NCI-H1048 (cell line): ENCODE results near the gene MSI2.
A peak's percentile ranks its signal among the peaks of the same experiment; 100 is the strongest.

Experiments
- DNase-seq: peaks from one replicate; lab custom pipeline; 2025; lab: John Stamatoyannopoulos, UW

MSI2 gene

DNA sequence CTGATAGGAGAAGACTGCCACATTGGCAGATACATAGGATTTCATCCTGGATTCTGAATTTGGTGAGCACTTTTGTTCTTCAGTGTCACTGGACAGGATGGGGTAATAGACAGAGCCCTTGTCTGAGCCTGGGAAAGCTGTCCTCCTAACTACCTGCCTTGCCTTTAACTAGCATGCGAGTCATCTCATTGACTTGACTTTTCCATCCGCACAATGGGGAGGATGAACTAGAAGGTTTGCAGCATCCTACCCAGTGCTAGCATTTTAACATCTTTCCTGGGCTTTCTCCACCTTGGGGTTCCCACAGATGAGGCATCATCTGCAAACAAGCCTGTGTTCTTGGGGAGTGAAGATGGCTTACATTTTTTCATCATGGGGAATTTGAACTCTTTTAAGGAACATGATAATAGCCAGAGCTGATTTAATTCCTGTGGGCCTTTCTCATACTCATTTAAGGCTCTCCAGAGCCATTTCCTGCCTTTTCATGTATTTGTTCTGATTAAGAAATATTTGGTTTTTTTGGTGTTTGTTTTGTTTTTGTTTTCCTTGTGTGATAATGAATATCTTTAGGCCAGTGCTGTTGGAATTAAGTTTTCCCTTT lies 139.5 kb downstream of the MSI2 start:
- no peak for DNase-seq

DNA sequence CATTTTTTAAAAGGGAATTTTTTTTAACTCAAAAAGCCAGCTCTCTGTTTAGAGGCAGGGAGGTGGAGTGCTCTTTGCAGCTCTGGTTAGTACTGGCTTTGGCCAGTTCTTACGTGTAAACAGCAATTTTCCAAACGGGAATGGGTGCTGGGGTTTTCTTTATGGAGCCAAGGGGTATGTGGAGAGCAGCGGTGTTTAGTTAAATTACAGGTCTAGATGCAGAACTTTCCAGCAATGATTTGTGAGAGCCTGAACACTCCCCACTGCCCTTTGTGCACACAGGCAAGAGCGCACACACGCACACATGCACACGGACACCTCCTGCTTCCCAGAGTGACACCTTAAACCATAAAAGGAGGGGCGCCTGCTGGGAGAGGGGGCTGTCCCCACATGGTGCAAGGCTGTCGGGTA lies 140.2 kb downstream of the MSI2 start:
- DNase-seq, result no peak

DNA sequence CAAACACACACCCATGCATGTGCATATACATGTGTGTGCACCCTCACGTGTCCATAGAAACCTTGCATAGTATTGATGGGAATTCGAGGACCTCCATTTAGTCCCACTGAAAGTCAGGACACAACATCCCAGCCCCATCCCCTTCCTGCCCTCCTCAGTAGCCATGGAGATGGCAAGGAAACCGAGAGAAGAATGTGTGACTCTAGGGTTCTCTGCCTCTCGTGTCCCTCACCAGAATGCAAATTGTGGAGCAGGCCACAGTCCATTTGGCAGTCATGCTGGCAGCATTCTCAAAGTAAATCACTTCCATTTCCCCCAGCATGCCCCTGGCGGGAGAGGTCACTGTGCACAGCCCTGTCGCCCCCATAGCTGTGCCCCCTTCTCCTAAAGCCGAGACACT lies 141.1 kb downstream of the MSI2 start:
- DNase-seq, result no peak

DNA sequence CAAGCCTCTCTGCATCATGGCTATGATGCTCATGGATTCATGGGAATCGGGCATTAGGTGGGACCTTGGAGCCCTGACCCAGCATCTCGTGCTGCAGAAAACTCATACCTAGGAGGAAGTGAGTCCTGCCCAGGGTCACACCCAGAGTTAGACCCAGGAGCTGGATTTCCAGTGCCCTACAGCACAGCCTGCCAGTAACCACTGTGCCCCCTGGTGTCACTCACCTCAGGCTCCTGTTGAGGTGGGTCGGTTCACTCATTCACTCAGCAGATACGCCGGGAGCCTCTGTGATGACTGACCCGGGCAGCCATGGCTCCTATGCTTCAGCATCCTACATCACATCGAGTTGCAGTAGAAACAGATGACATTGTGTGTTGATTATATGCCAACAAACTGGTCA lies 143.4 kb downstream of the MSI2 start:
- no peak for DNase-seq

DNA sequence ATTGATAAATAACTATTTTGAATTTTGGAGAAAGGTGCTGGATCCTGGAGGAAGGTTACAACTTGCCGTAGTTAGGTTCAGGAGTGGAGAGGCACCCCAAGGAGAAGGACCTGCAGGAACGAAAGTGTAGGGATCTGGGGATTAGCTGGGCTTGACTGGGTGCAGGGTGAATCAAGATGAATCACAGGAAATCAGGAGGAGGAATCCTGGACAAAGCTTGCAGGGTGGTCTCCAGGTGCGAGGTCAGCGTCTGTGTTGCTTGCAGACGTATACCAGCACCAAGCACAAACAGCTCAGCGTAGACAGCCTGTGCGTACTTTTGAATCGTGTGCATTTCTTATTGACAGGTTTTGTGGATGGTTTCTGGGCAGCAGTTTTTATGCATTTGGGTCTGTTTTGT lies 144.3 kb downstream of the MSI2 start:
- no peak for DNase-seq

DNA sequence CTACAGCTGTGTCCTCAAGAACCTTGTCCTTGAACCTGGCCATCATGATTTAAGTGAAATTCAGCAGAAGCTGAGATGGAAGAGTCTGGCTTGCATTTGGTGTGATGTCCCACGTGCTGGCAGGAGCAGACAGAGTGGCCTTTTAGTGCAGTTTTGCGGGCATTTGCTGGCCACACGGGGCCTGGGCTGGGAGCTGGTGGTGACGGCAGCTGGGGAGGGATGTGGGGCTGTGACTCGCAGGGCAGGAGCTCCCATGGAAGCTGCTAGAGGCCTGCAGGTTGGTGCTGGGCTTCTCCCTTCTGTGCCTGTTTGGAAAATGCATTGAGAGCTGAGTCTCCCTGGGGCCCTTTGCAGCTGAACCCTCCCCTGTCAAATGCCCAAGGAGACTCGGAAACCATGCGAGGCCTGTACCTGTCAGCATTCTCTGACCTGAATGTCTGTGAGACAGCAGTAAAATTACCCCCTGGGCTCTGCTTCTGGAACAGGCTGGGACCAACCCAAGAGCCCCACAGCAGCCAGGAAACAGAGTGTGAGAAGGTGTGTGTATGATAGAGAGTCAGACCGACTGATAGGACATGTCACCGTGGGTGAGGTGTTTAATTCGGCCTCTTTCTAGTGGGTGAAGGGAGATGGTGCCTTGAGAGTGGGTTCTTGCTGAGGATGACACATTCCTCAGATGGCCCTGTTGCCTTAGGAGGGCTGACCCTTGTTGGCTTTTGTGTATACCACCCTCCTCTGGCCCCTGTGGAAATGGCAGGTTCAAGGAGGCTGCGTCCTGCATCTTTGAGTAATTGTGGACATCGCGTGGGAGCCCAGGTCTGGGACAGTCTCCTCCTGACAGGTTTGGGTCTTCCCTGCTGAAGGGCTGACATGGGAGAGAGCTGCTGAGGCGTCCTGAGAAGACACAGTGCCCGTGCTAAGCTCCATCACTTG lies 145.5 kb downstream of the MSI2 start:
- no peak for DNase-seq

DNA sequence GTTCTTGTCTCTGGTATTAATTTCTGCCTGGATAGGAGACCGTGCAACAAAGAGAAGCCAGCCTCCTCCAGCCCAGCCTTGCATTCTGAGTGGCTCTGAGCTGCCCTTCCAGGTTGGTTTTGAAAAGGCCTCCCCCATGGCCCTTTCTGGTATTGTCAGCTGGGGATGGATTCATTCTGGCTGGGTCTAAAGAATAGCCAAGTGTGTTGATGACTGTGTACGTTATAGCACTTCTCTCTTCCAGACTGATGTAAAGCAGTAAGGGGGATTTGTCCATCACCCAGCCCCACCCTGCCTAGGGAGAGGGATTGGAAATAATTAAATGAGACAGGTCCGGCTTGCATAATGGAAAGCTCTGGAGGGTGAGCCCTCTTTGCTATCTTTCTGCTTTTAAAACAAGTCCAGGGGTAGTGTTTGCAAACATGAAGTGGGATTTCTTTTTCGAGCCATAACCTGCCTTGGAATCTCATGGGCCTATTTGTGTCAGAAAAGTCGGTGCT lies 146.4 kb downstream of the MSI2 start:
- no peak for DNase-seq

DNA sequence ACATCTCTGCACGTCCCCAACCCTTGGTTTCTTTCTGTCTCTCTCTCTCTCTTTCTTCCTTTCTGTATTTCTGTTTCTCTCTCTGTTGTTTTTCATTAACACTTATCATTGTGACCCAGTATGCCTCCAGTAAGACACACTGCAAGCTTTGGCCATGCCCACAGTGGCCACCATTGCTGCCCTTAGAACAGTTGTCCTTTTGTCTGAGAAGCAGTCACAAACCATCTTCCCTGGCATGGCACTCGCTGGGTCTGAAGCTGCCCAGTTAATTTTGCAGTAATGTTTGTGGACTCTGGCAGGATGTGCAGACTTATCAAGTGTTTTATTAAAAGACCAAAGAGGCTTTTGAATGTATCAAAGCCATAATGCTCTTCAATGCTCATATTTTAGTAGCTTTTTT lies 146.9 kb downstream of the MSI2 start:
- DNase-seq, result no peak

DNA sequence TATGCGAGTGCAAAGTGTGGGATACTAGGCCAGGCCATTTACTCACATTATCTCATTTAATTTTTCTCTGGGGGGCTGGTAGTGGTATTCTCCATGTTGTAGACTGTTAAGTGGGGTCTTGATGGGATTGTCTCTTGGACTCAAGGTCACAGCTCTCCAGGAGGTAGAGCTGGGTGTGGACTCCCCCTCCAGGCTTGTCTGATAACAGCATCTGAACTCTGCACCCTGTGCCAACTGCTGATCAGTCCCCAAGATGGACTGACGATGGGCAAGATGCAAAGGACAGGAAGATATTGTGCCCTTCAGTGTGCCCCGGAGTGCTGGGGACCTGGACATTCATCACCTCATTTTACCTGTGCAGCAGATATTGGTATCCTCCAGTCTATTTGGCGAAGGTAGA lies 147.8 kb downstream of the MSI2 start:
- no peak for DNase-seq

DNA sequence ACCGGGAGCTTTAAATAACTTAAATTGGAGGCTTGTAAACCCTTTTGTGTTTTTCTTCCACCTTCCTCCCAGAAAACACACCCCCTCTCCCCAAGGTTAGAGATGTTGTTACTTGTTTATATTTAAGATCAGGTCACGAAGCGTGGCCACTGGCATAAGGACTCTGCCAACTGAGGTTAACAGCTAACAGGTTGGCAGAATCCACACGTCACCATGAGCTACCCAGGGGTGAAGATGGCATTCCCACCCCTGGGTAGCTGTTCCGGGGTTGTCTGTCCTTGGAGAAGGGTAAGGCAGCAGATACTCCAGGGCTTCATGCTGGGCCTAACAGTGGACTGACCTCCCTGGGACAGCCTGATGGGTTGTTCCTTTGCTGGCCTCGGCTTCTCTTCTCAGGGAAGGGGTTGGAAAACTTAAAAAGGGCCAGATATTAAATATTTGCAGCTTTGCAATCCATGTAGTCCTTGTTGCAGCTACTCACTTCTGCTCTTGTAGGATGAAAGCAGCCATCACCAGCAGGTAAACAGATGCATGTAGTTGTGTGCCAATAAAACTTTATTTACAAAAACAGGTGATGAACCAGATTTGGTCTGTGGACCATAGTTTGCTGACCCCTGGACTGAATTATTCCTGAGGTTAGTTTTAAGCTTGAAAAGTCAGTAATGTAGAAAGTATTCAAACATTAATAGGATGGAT lies 148.6 kb downstream of the MSI2 start:
- DNase-seq, result no peak

DNA sequence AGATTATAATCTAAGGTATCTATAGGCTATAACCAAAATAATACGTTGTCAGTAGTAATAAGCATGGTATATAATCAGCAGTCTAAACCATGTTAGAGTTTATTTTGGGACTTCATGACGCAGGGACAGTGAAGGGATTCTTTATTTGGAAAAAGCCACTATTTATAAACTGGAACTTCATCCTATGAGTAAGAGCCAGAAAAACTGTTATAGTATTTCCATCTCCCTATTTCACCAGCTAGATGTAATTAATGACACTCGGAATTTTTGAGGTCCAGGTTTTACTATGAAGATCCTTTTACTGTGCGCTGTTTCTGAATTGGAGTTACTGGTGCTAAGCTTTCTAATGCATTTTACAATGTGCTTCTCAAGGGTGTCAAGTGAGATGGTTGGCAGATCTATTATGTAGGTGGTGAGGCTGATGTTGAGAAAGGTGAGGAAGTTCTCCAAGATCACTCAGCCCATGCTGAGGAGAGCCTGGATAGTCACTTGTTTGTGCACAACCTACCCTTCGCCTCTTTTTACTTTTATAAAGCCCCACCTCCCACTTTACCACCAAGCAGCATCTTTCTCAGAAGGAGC lies 149.3 kb downstream of the MSI2 start:
- DNase-seq, result no peak

DNA sequence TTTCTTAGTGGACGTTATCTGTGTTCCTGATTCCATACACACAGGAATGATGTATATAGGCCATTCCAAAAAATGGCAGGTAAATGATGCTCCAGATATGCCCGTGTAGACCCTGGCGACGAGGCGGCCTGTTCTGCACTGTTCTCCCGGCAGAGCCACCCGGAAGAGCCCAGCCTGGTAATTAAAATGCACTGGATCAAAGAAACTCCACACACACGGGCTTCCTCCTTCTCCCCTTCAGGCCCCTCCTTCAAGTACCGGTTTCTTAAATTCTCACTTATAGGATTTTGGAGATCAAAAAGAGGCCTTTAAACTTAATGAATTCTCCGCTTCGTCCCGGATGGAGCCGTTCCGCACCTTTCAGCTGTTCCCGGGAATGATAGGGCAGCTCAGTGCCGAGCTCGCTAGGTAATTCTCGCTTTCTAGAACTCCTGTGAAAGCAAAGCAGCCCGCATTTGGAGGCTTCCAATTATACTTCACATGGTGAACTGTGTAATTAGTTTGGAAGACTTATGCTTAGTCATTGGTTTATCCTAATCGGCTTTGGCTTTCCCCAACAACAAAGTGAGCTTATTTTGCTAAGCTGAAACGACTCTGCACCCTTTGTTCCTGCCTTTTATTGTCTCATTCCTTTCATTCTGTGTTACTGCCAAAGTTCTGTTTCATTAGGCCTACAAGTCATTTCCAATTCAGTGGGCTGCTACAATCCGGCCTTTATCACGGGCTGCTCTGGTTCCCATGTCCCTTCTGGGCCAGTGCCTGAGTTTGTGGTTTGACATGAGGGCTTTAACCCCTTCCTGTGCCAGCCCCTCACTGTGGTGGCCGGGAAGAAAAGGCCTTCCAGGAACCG lies 150.0 kb downstream of the MSI2 start:
- DNase-seq, result peak; percentile 62

DNA sequence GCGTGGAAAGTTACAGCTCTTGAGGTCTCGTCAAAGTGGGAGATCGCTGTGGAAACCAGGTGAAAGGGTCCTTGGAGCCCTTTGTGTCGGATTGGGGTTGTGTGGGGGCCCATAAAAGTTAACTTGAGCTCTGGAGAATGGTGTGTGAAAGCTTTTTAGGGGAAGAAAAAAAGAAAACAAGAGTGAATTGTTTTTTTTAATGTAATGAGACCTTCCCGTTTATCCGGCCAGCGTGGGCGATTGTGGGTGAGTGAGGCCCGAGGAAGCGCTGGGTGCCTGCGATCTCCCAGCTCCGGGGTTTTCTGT lies 150.6 kb downstream of the MSI2 start:
- no peak for DNase-seq

DNA sequence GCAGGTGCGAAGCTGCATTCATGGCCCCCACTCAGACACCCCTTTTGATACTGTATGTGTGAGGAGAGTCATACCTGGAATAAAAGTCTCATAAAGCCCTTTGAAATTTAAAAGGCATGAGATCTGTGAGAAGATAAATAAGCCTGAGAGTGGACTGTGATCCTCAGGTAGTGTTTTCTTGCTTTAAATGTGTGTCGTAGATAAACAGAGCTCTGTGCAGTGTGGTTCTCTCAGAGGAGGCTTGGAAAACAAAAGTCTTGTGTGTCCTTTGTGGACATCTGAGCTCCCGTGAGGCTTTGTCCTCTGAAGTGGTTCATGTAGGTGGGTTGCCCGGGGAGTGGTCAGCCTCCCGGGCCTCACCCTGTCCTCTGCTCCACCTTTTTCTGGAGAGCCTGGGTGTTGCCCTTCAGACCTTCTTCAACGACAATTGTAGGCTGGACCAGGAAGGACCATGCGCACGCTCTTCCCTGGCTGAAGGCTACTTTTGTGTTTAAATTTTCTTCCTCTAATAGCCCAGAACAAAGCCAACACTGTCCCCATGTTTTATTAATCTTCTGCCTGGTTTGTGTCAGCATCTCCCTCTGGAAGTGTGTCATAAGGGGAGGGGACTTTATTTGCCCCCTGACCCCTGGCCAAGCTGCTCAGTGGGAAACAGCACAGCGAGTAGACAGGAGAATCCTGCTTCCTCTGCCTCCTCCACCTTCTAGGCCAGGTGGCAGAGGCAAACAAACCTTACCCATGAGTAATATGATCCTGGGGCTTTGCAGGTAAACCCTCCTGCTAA lies 151.2 kb downstream of the MSI2 start:
- peak; percentile 39 for DNase-seq

DNA sequence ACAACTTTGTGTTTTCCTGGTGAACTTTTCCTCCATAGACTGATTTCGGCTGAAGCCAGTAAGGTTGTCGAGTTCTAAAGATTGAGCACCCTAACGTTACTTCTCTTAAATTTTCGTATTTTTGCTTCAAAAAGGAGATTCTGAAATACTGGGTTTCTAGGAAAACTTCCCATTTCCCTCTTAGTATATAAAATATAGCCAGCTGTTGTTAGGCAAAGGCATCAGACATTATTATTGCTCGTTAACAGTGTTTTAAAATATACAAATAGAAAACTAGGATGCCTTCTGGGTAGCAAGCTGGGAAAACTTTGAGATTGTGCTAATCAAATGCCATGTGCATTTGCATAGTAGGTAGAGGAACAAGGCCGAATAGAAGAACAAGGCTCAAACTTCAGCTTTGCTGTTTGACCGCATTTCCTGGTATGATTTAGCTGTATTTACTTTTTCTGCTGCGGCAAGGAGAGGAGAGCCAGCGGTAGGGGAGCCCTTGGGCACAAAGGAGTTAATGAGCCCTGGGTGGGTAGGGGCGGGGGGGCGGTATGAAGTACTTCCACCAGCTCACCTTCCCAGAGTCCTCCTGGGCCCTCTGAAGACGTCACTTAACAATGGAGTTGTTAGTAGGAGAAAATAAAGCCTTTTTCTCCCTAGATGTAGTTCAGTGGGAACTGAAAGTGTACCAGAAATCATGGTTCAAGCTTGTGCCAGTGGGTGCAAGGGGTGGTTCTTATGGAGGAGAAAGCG lies 151.9 kb downstream of the MSI2 start:
- DNase-seq, result peak; percentile 63

DNA sequence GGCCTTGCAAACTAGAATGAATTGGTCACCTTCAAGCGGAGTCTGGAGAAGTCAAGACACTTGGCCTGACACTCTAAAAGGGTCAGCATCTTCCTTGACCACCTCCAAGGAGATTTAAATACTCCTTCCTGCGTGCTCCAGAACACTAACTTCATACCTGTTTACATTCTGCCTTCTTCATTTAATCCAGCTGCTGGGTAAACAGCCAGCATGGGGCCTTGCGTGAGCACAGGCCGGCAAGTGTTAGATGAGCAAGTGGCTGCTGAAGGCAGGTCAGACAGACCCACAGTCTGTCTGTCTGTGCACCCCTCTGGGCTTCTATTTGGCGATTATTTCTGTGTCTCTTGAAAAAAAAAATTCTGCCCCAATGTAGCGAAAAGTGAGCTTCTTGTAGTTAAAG lies 153.8 kb downstream of the MSI2 start:
- no peak for DNase-seq

DNA sequence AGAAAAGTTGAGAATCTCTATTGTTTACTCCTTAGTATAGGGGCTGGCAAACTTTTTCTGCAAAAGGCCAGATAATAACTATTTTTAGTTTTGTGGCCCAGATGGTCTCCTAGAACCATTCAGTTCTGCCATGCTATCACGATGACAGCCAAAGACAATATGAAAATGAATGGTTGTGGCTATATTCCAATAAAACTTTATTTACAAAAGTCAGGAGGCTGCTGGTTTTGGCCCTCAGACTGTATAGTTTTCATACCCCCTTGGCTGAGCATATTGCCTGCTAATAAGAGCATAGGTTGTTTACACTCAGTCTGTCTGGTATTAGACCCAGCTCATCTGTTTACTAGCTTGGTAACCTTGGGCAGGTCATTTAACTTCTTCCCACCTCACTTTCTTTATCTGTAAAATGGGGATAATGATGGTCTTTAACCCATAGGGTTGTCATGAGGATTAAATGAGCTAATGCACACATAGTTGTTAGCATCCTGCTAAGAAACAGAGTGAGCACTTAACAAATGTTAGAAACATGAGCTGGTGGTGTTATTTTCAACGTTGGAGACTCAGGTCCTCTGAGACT lies 156.3 kb downstream of the MSI2 start:
- DNase-seq, result no peak

DNA sequence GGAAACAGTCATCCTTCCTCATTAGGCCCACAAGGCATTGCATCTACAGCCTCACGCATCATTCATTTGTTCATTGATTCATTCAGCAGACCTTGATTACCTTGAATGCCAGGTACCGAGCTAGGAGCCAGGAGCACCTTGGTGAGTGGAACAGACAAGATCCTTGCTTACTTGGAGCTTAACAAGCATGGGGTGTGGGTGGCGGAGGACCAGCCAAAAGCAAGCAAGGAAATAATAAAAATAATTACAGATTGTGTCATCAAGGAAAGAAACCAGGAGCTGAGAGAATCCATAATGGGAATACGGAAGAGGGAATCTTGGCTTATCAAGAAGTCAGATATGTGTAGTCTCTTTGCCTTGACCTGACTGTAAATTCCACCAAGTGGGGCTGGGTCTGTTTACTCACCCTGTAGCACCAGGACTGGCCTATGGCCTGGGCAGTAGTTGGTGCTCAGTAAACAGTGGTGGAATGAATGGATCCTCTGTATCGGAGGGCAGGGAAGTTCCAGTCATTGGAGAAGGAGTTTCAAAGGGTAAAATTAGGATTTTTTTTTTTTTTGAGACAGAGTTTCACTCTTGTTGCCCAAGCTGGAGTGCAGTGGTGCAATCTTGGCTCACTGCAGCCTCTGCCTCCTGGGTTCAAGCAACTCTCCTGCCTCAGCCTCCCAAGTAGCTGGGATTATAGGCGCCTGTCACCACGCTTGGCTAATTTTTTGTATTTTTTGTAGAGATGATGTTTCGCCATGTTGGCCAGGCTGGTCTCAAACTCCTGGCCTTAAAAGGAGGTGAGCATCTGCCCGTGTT lies 157.7 kb downstream of the MSI2 start:
- no peak for DNase-seq

DNA sequence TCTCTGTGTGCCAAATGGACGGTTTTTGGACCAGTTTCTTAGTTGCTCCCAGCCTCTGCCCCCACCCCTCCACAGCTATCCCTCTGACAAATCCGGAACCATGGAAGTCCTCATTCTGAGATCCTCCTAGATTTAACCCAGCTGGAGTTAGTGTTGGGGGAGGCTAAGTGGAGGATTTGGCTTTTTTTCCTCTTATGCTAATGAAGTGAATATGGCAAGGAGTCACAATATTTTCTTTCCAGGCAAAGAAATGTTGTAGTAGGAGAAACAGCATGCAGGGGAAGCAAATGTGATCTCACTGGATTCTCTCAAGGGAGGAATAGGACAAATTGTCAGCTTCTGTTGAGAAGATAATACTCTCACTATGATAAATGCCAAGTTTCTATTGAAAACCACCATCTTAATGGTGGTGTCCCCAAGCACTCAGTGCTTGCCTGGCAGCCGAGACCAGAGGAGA lies 159.5 kb downstream of the MSI2 start:
- no peak for DNase-seq
